T-cell (primary cell): ENCODE results near the gene STOX1. TPM values are rescaled to one million over a fixed set of nuclear protein-coding genes. Genes with fewer than 3 reads are reported as not detected.
"Not testable (repeated sequence)": the region's sequence is repeated elsewhere in the genome, so short reads cannot be mapped to it uniquely, and the experiment has no call there.

Experiments
- ATAC-seq, 4 experiments: fragments of 200-7000 bp in 3 of 4; fragments of 150-1000 bp in 1 of 4; cut with Tn5 transposase; replicated peaks in 1 of 4; 1 replicate in 3 of 4; 2 replicates in 1 of 4; pipeline ENCODE4 v1.10.0; 2021; ENCODE audit warnings: moderate library complexity in 3 of 4, mild to moderate bottlenecking in 2 of 4, moderate number of reproducible peaks in 1 of 4
- CTCF ChIA-PET, 2 donors: fragments of 300-600 bp; sonication (Branson Sonifier 250); formaldehyde crosslinking; loops; one replicate each; lab custom pipeline; 2022; ENCODE audit warnings: antibody characterized with exemption in 2 of 2; lab: Charles Lee
- POLR2A ChIA-PET, 2 donors: fragments of 300-600 bp; sonication (Branson Sonifier 250); formaldehyde crosslinking; loops; one replicate each; lab custom pipeline; 2022; ENCODE audit warnings: antibody characterized with exemption in 2 of 2; lab: Charles Lee
- DNase-seq, 35 experiments: peaks; one replicate each; pipeline versions ENCODE4 v3.0.0 to v3.0.0-alpha.2; 2013 to 2023
- H3K27ac ChIP-seq: one replicate; pipeline ENCODE4 v1.5.1; 2013; ENCODE audit warnings: low read length
- H3K27me3 ChIP-seq, 2 experiments: replicated peaks in 1 of 2; 1 replicate in 1 of 2; 2 replicates in 1 of 2; pipeline versions ENCODE4 v1.6.1 to v1.7.0; 2013; ENCODE audit warnings: low read length in 1 of 2, mixed read lengths in 1 of 2; ENCODE audit not compliant: control insufficient read depth in 2 of 2, insufficient read depth in 2 of 2; ENCODE audit errors: extremely low read depth in 1 of 2
- H3K36me3 ChIP-seq, 2 donors: 1 replicate in 1 of 2; 2 replicates in 1 of 2; pipeline versions ENCODE4 v1.6.1 to v1.7.0; 2013; ENCODE audit warnings: low read length in 1 of 2; ENCODE audit not compliant: control insufficient read depth in 2 of 2, insufficient read depth in 1 of 2; ENCODE audit errors: extremely low read depth in 1 of 2
- H3K4me1 ChIP-seq, 2 experiments: 1 replicate in 1 of 2; 2 replicates in 1 of 2; pipeline versions ENCODE4 v1.6.1 to v1.7.0; 2013; ENCODE audit warnings: low read length in 2 of 2, mixed read lengths in 1 of 2; ENCODE audit not compliant: insufficient read depth in 2 of 2, control insufficient read depth in 1 of 2; ENCODE audit errors: extremely low read depth in 1 of 2
- H3K4me3 ChIP-seq, 2 donors: 1 replicate in 1 of 2; 2 replicates in 1 of 2; pipeline versions ENCODE4 v1.5.1 to v1.7.0; 2013; ENCODE audit warnings: mild to moderate bottlenecking in 2 of 2, low read length in 1 of 2, moderate library complexity in 1 of 2; ENCODE audit not compliant: control insufficient read depth in 1 of 2; ENCODE audit errors: extremely low read depth in 1 of 2
- H3K9me3 ChIP-seq: 2 replicates; pipeline ENCODE4 v1.7.0; 2013
- H3K27ac Mint-ChIP-seq, 2 donors: one replicate each; pipeline ENCODE4 v1.8.0; 2020 to 2021; ENCODE audit warnings: mild to moderate bottlenecking in 2 of 2, mixed read lengths in 2 of 2
- H3K27me3 Mint-ChIP-seq, 2 donors: one replicate each; pipeline ENCODE4 v1.8.0; 2021 to 2022; ENCODE audit warnings: mixed read lengths in 2 of 2
- H3K36me3 Mint-ChIP-seq: one replicate; pipeline ENCODE4 v1.8.0; 2021; ENCODE audit warnings: mixed read lengths
- H3K4me1 Mint-ChIP-seq, 3 donors: one replicate each; pipeline ENCODE4 v1.8.0; 2020 to 2022; ENCODE audit warnings: mixed read lengths in 3 of 3, mild to moderate bottlenecking in 1 of 3
- H3K4me3 Mint-ChIP-seq, 3 donors: one replicate each; pipeline ENCODE4 v1.8.0; 2020 to 2022; ENCODE audit warnings: mild to moderate bottlenecking in 3 of 3, mixed read lengths in 3 of 3, moderate library complexity in 3 of 3
- H3K9me3 Mint-ChIP-seq, 3 donors: one replicate each; pipeline ENCODE4 v1.8.0; 2020 to 2022; ENCODE audit warnings: mixed read lengths in 3 of 3
- total RNA-seq, 35 experiments: library from RNA in 6 of 35; stranded (reverse) in 6 of 35; fragments of 120-200 nt in 1 of 35; gene quantifications; one replicate each; pipeline versions ENCODE4 v1.2.1 to v1.2.4 and lab custom pipeline; 2013 to 2026

Gene STOX1
- total RNA-seq, 5 donors from 2014 or later (not counting 1 experiment from before 2014, with no cell fraction given), result 0.16 to 1.1 (median 0.50) TPM

DNA sequence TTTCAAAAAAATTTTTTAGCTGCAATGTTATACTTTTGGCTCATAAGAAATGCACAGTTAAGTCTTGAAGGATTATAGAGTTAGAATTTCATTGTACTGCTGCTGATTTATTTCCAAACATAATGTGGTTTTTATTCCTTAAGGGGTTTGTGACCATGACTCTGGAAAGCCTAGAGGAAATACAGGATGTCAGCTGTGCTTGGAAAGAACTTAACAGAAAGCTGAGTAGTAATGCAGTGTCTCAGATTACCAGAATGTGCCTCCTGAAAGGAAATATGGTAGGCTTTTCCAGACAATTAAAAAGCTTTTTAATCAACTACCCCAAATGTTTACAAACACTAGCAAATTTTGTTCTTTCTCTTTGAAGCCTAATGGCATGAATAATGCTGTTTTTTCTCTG lies 113.6 kb downstream of the STOX1 start:
- H3K4me1 Mint-ChIP-seq, H3K4me3 Mint-ChIP-seq, H3K27me3 ChIP-seq, H3K9me3 Mint-ChIP-seq, H3K27ac Mint-ChIP-seq, H3K9me3 ChIP-seq, H3K4me1 ChIP-seq, H3K27ac ChIP-seq, DNase-seq, ATAC-seq, H3K27me3 Mint-ChIP-seq, H3K4me3 ChIP-seq: not testable (repeated sequence)
- CTCF ChIA-PET, result interaction anchor here in 1 of 2 donors (0.6 kb wide), 1 partner anchor 188 kb away, joined by 5 read pairs; no protein-coding TSS in a partner anchor
- POLR2A ChIA-PET, result interaction anchor here in 1 of 2 donors (0.6 to 0.7 kb wide), 2 partner anchors 46 to 148 kb away, joined by 3 read pairs; no protein-coding TSS in a partner anchor
- H3K36me3 ChIP-seq, result peaks cover 5 to 63% of the 10 kb centered on the region in 2 donors
- peaks cover 28% of the 10 kb centered on the region for H3K36me3 Mint-ChIP-seq

Other genes with a start within 250 kb of the STOX1 start
- 10 to 100 TPM; 73.1 to 91.1 (median 76.6) TPM for gene CCAR1, start 106.3 kb upstream of the STOX1 start, total RNA-seq
- 10 to 100 TPM; 31.0 to 42.3 (median 40.8) TPM for gene DDX50, start 73.8 kb downstream of the STOX1 start, total RNA-seq
- 10 to 100 TPM; 53.7 to 86.0 (median 60.7) TPM for gene DDX21, start 128.6 kb downstream of the STOX1 start, total RNA-seq
- gene KIFBP, start 161.3 kb downstream of the STOX1 start, total RNA-seq, result 10 to 100 TPM in 3 of 5 donors, 1 to 10 TPM in 2; 5.9 to 15.2 (median 13.2) TPM